Measurements from ENCODE around the gene RFC3.

Gene RFC3

DNA sequence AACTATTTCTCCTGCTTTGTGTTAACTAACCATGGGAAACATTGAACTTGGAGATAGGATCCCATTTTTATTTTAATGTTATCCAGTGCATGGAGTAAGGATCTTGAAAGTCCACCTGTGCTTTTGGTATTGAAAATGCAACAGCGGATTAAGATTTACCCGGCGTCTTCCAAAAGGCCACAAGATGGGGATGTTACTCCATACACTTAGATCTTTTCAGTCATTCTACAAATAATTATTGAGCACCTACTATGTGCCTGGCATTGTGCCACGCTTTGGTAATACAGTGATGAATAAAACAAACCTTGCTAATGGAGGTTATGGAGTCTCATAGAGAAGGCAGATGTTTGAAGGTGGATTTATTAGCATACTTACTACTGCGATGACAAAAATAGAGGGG lies 56.9 kb downstream of the RFC3 start:
- DNase-seq = no peak
- H3K27ac ChIP-seq (ENCODE audit: insufficient read depth in 1 of 2, low read depth in 1 of 2, low read length in 2 of 2, poor library complexity in 1 of 2, severe bottlenecking in 2 of 2) = no peak overlapping the region
- CTCF ChIA-PET = no interaction called here
- H3K36me3 ChIP-seq (ENCODE audit: control insufficient read depth in 4 of 4, insufficient read depth in 4 of 4, low read length in 3 of 4) = no peaks in the 10 kb centered on the region
- H3K27me3 ChIP-seq (replicated peaks in 2 of 5; ENCODE audit: control insufficient read depth in 4 of 5, insufficient read depth in 5 of 5, low read length in 4 of 5) = no peaks in the 10 kb centered on the region
- POLR2A ChIA-PET = no interaction called here
- H3K4me3 ChIP-seq (ENCODE audit: control insufficient read depth in 1 of 7, extremely low read depth in 1 of 7, insufficient read depth in 4 of 7, low read depth in 2 of 7, low read length in 6 of 7) = no peak overlapping the region
- H3K4me1 ChIP-seq (ENCODE audit: control extremely low read depth in 1 of 4, control insufficient read depth in 4 of 4, insufficient read depth in 4 of 4, low read length in 3 of 4) = no peaks in the 10 kb centered on the region
- whole genome bisulfite sequencing (ENCODE audit: insufficient coverage) = 100% methylated on average over 3 of the region's 5 CpGs
- H3K9me3 ChIP-seq (ENCODE audit: control extremely low read depth in 1 of 5, control insufficient read depth in 4 of 5, insufficient read depth in 2 of 5, low read depth in 1 of 5, low read length in 4 of 5) = no peaks in the 10 kb centered on the region

DNA sequence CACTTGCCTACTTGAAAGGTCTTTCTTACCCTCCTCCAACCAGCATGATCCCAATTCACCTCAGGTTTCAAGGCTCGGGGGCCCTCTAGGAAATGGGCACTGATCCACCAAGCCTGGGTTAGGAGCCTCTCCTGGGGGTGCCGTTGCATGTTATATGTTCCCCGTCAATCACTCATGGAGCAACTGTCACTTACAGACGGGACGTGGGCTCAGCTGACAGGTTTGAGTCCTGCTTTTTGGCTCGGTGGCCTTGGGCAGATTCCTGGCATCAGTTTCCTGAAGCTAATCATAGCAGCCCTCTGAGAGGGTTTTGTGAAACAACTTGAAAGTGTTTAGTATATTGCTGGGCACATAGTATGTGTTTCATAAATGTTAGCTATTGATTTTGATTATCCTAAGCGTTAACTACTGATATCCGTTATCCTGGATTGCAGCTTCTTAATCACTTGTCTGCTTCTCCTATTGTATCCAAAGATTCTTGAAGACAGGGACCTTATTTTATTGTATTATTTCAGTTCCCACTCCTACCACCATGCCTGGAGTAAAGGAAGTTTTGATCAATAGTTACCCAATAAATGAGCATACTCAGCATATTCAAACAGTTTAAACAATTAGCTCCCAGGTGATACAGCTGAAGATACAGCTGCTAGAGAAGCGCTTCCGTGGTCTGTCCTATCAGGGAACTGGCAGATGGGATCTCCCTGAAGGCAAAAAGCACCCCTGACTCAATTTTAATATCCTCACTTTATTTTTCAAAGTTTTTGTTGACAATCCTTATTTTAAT lies 57.9 kb downstream of the RFC3 start:
- POLR2A ChIA-PET = no interaction called here
- WGBS (ENCODE audit: insufficient coverage) = 88% methylated on average over 8 of the region's 10 CpGs

DNA sequence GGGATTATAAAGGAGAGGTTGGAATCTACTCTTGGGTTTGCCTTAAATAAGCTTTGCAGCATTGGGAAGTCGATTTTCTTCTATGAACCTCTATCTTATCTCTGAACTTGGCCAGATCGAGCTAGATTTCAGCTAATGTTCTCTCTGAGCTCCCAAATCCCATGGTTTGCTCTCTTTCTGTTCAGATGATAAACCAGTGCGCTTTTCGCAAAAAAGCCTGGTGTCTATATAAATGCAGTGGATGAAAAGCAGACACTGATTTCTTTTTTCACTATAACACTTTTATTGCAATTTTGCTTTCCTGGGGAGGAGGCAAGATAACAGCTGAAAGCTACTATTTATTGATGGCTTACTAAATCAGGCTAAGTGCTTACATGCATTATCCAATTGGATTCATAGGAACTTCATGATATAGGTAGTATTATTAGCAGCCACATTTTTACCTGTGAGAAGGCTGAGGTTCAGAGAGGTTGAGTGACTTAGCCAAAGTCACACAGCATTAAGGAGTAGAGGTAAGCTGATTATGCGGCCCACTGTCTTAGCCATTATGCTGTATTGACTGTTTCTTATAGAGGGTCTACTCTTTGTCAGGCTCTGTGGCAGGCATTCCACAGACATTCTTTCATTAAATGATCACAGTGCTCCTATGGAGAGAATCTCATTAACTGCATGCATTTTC lies 58.9 kb downstream of the RFC3 start:
- Histone ChIP-seq H3K4me3 (ENCODE audit: control insufficient read depth in 1 of 7, extremely low read depth in 1 of 7, insufficient read depth in 4 of 7, low read depth in 2 of 7, low read length in 6 of 7) (no peak overlapping the region), H3K27ac (ENCODE audit: insufficient read depth in 1 of 2, low read depth in 1 of 2, low read length in 2 of 2, poor library complexity in 1 of 2, severe bottlenecking in 2 of 2) (no peak overlapping the region), H3K27me3 (replicated peaks in 2 of 5; ENCODE audit: control insufficient read depth in 4 of 5, insufficient read depth in 5 of 5, low read length in 4 of 5) (no peaks in the 10 kb centered on the region), H3K9me3 (ENCODE audit: control extremely low read depth in 1 of 5, control insufficient read depth in 4 of 5, insufficient read depth in 2 of 5, low read depth in 1 of 5, low read length in 4 of 5) (no peaks in the 10 kb centered on the region), H3K36me3 (ENCODE audit: control insufficient read depth in 4 of 4, insufficient read depth in 4 of 4, low read length in 3 of 4) (no peaks in the 10 kb centered on the region), H3K4me1 (ENCODE audit: control extremely low read depth in 1 of 4, control insufficient read depth in 4 of 4, insufficient read depth in 4 of 4, low read length in 3 of 4) (no peaks in the 10 kb centered on the region)
- ChIA-PET CTCF (no interaction called here), POLR2A (no interaction called here)
- 100% methylated on average over 3 of the region's 5 CpGs for WGBS (ENCODE audit: insufficient coverage)
- DNase-seq = no peak

More for the DNA sequence above, 57.9 kb downstream of the RFC3 start:
- Histone ChIP-seq H3K27me3 (replicated peaks in 2 of 5; ENCODE audit: control insufficient read depth in 4 of 5, insufficient read depth in 5 of 5, low read length in 4 of 5) (no peaks in the 10 kb centered on the region), H3K4me3 (ENCODE audit: control insufficient read depth in 1 of 7, extremely low read depth in 1 of 7, insufficient read depth in 4 of 7, low read depth in 2 of 7, low read length in 6 of 7) (no peak overlapping the region), H3K27ac (ENCODE audit: insufficient read depth in 1 of 2, low read depth in 1 of 2, low read length in 2 of 2, poor library complexity in 1 of 2, severe bottlenecking in 2 of 2) (no peak overlapping the region), H3K4me1 (ENCODE audit: control extremely low read depth in 1 of 4, control insufficient read depth in 4 of 4, insufficient read depth in 4 of 4, low read length in 3 of 4) (no peaks in the 10 kb centered on the region), H3K9me3 (ENCODE audit: control extremely low read depth in 1 of 5, control insufficient read depth in 4 of 5, insufficient read depth in 2 of 5, low read depth in 1 of 5, low read length in 4 of 5) (no peaks in the 10 kb centered on the region), H3K36me3 (ENCODE audit: control insufficient read depth in 4 of 4, insufficient read depth in 4 of 4, low read length in 3 of 4) (no peaks in the 10 kb centered on the region)
- no peak for DNase-seq
- CTCF ChIA-PET = no interaction called here

DNA sequence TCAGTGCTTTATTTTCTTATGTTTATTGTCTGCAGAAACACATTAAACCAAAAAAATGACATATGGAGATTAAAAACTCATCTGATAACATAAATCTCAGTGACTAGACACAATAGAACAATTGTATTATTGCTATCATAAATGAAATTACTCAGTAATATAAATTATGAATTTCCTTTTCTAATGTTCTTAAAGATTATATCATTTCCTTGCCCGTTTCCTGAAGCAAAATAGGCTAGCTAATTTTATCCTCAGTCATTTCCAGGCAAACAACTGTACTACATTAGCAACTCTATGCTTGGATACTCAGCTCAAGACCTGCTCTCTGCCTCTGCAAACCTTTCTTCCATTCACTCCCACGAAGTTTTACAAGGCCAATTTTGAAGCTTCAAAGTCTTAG lies 61.2 kb downstream of the RFC3 start:
- H3K4me3 ChIP-seq (ENCODE audit: control insufficient read depth in 1 of 7, extremely low read depth in 1 of 7, insufficient read depth in 4 of 7, low read depth in 2 of 7, low read length in 6 of 7) = no peak overlapping the region
- H3K4me1 ChIP-seq (ENCODE audit: control extremely low read depth in 1 of 4, control insufficient read depth in 4 of 4, insufficient read depth in 4 of 4, low read length in 3 of 4) = no peaks in the 10 kb centered on the region
- CTCF ChIA-PET = no interaction called here
- H3K9me3 ChIP-seq (ENCODE audit: control extremely low read depth in 1 of 5, control insufficient read depth in 4 of 5, insufficient read depth in 2 of 5, low read depth in 1 of 5, low read length in 4 of 5) = no peaks in the 10 kb centered on the region
- DNase-seq = no peak
- H3K27me3 ChIP-seq (replicated peaks in 2 of 5; ENCODE audit: control insufficient read depth in 4 of 5, insufficient read depth in 5 of 5, low read length in 4 of 5) = no peaks in the 10 kb centered on the region
- POLR2A ChIA-PET = no interaction called here
- H3K27ac ChIP-seq (ENCODE audit: insufficient read depth in 1 of 2, low read depth in 1 of 2, low read length in 2 of 2, poor library complexity in 1 of 2, severe bottlenecking in 2 of 2) = no peak overlapping the region
- 17% methylated on average over 2 of the region's 2 CpGs for WGBS (ENCODE audit: insufficient coverage)
- no peaks in the 10 kb centered on the region for H3K36me3 ChIP-seq (ENCODE audit: control insufficient read depth in 4 of 4, insufficient read depth in 4 of 4, low read length in 3 of 4)

DNA sequence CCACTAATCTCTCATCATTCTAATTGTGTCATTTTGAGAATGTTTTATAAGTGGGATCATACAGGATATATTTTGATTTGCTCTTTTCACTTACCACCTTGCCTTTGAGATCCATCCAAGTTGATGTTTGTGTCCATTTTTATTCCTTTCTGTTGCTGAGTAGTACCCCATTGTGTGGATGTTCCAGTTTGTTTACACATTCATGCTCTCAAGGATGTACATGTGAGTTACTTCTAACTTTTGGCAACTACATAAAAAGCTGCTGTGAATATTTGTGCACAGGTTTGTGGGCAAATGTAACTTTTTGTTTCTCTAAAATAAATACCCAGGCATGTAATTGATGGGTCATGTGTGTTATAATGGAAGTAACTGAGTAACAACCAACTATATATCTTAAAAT lies 64.9 kb downstream of the RFC3 start:
- H3K36me3 ChIP-seq (ENCODE audit: control insufficient read depth in 4 of 4, insufficient read depth in 4 of 4, low read length in 3 of 4) = no peaks in the 10 kb centered on the region
- no peaks in the 10 kb centered on the region for H3K4me1 ChIP-seq (ENCODE audit: control extremely low read depth in 1 of 4, control insufficient read depth in 4 of 4, insufficient read depth in 4 of 4, low read length in 3 of 4)
- CTCF ChIA-PET = no interaction called here
- H3K9me3 ChIP-seq (ENCODE audit: control extremely low read depth in 1 of 5, control insufficient read depth in 4 of 5, insufficient read depth in 2 of 5, low read depth in 1 of 5, low read length in 4 of 5) = no peaks in the 10 kb centered on the region
- no peak overlapping the region for H3K4me3 ChIP-seq (ENCODE audit: control insufficient read depth in 1 of 7, extremely low read depth in 1 of 7, insufficient read depth in 4 of 7, low read depth in 2 of 7, low read length in 6 of 7)
- no peak for DNase-seq
- no peaks in the 10 kb centered on the region for H3K27me3 ChIP-seq (replicated peaks in 2 of 5; ENCODE audit: control insufficient read depth in 4 of 5, insufficient read depth in 5 of 5, low read length in 4 of 5)
- POLR2A ChIA-PET = no interaction called here
- no peak overlapping the region for H3K27ac ChIP-seq (ENCODE audit: insufficient read depth in 1 of 2, low read depth in 1 of 2, low read length in 2 of 2, poor library complexity in 1 of 2, severe bottlenecking in 2 of 2)

DNA sequence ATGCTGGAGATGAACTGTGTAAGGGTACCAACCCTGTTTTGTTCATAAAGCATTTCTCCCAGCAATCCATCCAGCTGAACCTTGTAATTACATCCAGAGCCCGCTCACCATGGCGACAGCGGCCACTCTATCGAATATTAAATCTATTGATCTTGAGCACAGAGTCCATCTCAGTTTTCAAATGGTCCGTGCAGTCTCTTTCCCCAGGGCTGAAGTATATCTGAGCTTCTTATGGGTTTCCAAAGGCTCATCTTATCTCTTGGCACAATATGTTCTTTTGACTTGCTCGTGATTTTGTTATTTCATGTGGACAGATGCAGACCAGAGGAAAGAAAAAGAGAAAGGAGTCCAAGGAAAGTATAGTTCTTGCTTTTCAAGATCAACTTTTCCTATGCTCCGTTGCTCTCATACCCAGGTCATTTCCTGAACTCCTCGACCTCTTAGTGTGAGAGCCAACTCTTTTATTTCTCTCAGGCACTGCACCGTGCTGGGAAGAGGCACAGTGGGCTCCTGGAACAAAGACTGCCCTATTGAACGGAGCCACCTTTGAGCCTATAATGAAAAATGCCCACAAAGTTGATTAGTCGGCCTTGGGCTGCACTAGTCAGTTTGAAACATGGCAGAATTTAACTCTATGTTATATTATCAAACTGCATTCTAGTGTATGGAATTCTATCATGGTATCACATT lies 66.7 kb downstream of the RFC3 start:
- H3K27ac ChIP-seq (ENCODE audit: insufficient read depth in 1 of 2, low read depth in 1 of 2, low read length in 2 of 2, poor library complexity in 1 of 2, severe bottlenecking in 2 of 2) = no peak overlapping the region
- no peaks in the 10 kb centered on the region for H3K36me3 ChIP-seq (ENCODE audit: control insufficient read depth in 4 of 4, insufficient read depth in 4 of 4, low read length in 3 of 4)
- H3K4me3 ChIP-seq (ENCODE audit: control insufficient read depth in 1 of 7, extremely low read depth in 1 of 7, insufficient read depth in 4 of 7, low read depth in 2 of 7, low read length in 6 of 7) = no peak overlapping the region
- H3K27me3 ChIP-seq (replicated peaks in 2 of 5; ENCODE audit: control insufficient read depth in 4 of 5, insufficient read depth in 5 of 5, low read length in 4 of 5) = no peaks in the 10 kb centered on the region
- H3K9me3 ChIP-seq (ENCODE audit: control extremely low read depth in 1 of 5, control insufficient read depth in 4 of 5, insufficient read depth in 2 of 5, low read depth in 1 of 5, low read length in 4 of 5) = peaks cover 0 to 5% (median 0%) of the 10 kb centered on the region in 5 experiments
- no peaks in the 10 kb centered on the region for H3K4me1 ChIP-seq (ENCODE audit: control extremely low read depth in 1 of 4, control insufficient read depth in 4 of 4, insufficient read depth in 4 of 4, low read length in 3 of 4)
- 98% methylated on average over 10 of the region's 11 CpGs for WGBS (ENCODE audit: insufficient coverage)
- CTCF ChIA-PET = no interaction called here
- POLR2A ChIA-PET = no interaction called here
- DNase-seq = no peak
